GM19397 (cell line): Measurements from ENCODE around the gene CRYGS.
A peak's percentile ranks its signal among the peaks of the same experiment; 100 is the strongest.
"Not testable (repeated sequence)": the region's sequence is repeated elsewhere in the genome, so short reads cannot be mapped to it uniquely, and the experiment has no call there.

ENCODE experiments used
- ATAC-seq: cut with Tn5 transposase; IDR thresholded peaks from one replicate; pipeline ENCODE4 v1.9.1; 2021; ENCODE audit warnings: mild to moderate bottlenecking, moderate library complexity; ENCODE audit not compliant: unreplicated experiment

CRYGS gene

DNA sequence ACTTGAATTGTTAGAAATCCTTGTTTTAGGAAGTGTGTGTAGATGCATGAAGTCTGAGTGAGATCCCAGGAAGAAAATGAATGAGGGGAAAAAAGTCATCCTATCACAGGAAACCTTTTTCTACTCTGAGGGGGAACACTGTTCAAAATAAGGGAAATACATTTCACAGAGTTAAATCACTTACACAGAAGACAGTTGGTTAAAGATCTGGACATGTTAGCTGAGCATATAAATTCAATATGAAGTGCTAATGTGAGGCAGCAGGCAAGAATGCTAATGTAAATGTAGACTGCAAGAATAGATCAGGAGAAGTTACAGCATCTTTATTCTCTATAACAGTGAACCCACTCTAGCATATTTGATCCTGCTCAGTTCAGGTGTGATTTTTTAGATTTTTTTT lies 20.4 kb upstream of the CRYGS start:
- no peak for ATAC-seq

DNA sequence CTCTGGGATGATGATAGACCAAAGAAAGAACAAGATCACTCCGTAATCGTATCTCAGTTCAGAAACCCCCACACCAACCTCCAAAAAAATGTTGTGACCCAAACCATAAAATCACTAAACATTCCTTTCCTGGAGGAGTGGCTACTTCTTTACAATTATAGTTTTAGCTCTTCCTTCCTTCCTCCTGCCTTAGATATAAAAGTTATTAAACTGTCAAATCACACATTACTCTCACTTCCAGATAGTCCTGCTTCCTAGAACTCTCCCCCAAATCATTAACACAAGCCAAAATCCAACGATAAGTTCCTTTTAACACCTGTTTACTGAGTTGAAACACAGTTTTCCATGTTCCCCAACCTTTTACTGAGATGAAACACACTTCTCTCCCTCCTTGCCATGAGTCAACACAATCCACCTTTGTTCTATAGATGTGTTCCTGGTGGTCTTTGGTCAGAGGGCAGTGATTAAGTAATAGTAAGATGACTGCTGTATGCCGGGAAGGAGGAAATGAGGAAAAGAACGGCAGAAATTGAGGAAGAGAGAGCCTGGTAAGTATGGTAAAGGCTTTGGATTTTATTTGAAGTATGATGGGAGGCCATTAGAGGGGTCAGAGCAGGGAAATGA lies 8.3 kb upstream of the CRYGS start:
- ATAC-seq: no peak

GRCh38 chr3:186551387-186551786 lies 7.2 kb upstream of the CRYGS start:
- ATAC-seq: no peak

GRCh38 chr3:186549497-186549896 lies 5.3 kb upstream of the CRYGS start:
- ATAC-seq: no peak

GRCh38 chr3:186540835-186541226 lies 3.3 kb downstream of the CRYGS start:
- ATAC-seq: no peak

- peak; percentile 53 for ATAC-seq
These were observed 3.9 kb downstream of the CRYGS start for GRCh38 chr3:186540221-186540834.

DNA sequence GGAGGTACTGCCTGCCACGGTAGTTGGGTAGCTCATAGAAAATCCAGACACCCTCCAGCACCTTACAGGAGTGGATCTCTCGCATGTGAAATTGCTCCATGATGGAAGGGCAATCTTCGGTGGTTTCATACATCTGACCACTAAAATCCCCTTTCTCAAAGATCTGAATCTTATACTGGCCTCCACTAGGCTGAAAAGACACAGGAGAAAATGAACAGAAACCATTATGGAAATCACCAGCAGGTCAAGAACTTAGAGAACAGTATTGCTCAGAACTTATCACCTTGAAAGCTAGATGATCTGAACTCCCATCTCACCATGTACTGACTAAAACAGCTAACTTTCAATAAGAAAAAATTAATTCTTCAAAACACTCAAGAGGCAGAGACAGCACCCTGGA lies 5.4 kb downstream of the CRYGS start:
- ATAC-seq: no peak

DNA sequence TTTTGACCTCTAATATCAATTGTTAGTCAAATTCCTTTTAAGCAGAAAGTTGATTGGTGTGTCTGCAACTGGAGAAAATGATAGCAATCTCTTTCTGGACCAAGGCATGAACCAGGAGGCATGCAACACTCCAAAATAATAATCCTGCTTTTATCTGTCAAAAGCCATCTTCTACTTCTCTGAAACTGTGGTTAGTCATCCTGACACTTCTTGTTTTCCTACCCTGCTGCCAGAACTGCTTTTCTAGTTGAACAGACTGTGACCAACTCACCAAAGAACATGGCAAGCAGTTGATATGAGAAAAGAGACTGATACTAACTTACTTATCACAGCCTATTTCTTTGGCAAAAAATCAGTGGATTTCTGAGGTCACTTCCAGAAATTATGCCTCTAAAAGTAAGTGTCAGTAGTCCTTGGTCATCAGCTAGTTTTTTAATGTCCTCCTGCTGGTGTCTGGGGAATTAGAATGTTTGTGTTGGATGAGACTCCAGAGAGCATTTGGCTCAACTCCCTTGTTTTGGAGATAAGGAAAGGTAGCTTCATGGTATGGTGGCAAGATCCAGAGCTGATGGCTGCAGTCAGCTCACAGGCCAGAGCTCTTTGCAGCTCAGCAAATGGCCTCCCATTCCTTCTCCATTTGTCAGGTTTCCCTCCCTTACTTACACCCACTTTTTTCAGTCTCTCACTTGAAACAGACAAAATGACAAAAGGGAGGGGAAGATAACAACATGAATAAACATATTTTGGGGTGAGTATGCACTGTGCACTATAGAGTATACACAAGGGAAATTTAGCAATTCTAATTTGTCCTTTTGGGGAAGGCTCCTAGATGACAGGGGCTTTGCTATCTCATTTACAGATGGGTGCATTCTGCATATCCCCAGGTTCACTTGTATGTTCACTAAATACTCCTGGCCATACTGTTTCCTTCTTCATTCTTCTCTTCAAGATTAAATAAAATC lies 7.0 kb downstream of the CRYGS start:
- ATAC-seq: no peak

DNA sequence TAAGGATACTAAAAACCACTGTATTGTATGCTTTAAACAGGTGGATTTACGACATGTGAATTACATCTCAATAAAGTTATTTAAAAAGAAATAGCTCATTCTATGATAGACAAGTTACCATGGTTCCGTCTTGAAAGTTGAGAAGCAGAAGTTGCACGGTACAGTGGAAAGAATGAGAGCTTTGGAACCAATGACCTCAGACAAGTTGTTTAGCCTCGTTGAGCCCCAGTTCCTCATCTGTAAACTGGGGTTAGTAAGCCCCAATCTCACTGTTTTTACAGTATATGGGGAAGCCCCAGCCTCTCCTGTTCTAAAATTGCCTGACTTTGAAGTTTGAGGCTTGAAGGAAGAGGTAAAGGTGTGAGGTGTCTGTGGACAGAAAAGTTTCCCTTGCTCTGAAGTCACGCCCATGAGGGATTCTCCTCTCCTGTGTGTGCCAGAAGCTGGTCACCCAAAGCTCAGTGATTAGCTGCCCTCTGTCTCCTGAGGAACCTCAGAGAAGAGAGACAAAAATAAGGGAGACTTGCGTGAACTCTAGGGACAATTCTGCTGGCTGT lies 10.0 kb downstream of the CRYGS start:
- ATAC-seq: peak; percentile 75

- peak; percentile 59 for ATAC-seq
These were observed 11.5 kb downstream of the CRYGS start for GRCh38 chr3:186532598-186533072.

DNA sequence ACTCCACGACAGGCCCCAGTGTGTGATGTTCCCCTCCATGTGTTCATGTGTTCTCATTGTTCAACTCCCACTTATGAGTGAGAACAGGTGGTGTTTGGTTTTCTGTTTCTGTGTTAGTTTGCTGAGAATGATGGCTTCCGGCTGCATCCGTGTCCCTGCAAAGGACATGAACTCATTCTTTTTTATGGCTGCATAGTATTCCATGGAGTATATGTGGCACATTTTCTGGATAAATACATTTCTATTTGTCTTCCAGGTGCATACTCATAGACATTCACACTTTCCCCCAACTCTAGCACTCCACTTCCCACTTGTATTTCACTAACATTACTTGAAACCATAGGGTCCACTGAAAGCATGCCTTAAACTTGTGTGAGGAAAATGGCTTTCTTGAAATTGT lies 12.5 kb downstream of the CRYGS start:
- ATAC-seq: not testable (repeated sequence)

- no peak for ATAC-seq
These were observed 13.8 kb downstream of the CRYGS start for GRCh38 chr3:186530415-186530814.

DNA sequence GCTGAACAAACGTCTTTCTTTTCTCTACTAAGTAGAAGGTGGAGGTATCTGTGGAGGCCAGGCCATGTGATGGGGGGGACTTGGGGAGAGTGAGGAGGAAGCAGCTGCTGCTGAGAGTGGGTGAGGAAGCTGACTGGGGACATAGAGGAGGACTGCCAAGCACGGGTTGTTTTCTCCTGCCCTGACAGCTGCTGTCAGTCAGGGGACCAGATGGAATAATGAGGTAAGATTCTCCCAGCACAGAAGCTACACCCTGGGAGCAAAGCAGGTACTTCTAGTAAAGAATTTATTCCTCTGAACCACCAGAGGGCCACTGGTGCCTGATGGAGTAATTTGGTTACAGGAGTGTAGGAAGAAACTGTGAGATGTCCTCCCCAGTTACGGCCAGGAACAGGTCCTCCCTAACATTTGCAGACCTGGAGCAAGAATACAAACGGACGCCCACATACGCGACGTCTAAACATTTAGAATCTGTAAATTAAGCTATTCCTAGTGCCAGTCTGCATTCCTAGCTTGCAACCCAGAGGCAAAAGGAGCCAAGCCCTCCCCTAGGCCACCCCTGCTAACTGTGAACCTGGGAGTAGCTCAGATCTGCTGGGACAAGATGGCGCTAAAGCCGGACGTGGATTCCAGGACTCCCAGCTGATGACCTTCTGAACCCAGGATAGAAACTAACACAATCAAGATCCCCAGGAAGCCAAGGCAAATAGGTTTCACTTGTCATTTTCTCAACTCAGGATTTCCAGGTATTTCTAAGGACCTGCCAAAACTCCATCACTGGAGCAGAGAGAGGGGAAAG lies 14.8 kb downstream of the CRYGS start:
- no peak for ATAC-seq

DNA sequence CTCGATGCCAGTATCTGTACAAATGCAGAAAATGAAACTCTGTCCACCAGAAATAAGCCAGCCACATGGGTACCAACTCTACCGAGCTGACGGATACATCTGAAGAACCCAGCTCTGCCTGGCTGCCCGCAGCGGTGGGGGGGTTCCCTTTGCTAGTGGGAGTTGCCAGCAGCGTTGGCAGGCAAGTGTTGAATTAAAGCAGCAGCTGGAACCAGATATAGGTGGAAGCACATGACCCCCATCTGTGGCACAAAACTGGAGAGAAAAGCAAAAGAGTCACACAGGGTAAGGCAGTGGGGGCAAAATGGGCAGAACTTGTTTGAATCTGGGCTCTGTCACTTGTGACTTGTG lies 17.9 kb downstream of the CRYGS start:
- peak; percentile 43 for ATAC-seq

DNA sequence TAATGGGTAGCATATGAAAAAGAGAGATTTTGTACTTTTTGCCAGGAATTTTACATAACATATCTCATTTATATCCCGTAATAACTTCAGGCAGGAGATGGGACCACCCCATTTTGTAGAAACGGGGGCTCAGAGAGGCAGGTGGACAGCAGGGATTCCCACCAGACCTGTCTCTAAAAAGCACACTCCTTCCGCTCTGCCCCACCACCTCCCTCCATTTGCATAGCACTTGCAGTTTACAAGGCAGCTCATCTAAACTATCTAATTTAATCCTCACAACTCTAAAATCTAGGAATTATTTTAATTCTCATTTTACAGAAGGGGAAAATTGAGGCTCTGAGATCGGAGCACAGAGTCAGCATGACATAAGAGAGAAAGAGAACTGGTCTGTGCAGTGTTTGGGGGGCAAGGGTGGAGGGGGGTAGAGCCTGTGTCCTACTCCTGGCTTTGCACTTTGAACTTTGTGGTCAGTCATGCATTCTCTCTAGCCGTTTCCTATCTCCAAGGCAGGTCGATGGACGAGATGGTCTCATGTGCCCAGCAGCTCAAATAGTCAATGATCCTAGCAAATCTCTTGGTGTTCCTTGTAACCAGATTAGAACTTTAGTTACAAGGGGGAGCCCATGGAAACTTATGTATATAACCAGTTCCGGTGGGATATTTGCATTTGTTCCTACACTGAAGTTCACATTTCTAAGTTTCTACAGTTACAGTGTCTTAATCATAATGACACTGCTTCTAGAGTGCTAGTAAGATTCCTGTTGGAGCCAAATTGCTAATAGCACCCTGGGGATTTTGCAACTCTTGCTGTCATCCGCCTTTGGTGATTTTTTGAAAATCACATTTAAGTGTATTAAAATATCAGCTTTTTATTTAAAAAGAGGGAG lies 18.6 kb downstream of the CRYGS start:
- peak; percentile 16 for ATAC-seq

DNA sequence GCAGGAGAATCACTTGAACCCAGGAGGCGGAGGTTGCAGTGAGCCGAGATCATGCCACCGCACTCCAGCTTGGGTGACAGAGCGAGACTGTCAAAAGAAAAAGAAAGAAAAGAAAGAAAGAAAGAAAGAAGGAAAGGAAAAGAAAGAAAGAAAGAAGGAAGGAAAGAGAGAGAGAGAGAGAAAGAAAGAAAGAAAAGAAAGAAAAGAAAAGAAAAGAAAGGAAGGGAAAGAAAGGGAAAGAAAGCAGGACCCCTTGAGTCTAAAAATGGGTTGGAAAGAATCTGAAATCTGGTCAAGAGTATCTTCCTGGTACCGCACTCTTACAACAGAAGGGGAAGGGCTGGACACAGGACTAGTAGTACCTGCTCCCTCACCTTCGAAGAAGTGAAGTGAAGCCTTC lies 19.6 kb downstream of the CRYGS start:
- no peak for ATAC-seq

GRCh38 chr3:186523434-186523833 lies 20.7 kb downstream of the CRYGS start:
- ATAC-seq: no peak

DNA sequence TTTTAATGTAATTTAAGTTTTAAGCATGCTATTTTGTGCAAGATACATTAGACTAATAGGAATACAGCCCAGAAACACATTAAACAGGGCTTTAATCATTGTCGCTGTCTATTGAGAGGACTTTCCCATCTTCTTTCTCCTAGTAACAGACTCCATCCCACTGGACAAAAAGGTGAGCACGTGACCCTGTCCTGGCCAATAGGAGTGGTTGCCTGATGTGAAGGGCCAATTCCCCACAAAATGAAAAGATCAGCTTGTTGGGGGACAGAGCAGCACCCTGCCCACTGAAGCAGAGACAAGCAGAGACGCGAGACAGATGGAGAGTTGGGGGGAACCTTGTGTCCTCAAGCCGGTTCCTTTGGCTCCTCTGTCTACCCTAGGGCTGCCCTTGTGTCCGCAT lies 21.2 kb downstream of the CRYGS start:
- no peak for ATAC-seq

- ATAC-seq: no peak
These were observed 23.0 kb downstream of the CRYGS start for GRCh38 chr3:186520957-186521842.
